Activated T-cell treated with anti-CD3 and anti-CD28 coated beads for 24 hours (primary cell): ENCODE measurements around the gene TTLL12.

Source experiments
- DNase-seq: peaks from one replicate; pipeline ENCODE4 v3.0.0-alpha.2; 2020; ENCODE audit warnings: low read depth

The TTLL12 gene

GRCh38 chr22:43172191-43172590 is 14.7 kb downstream of the TTLL12 start:
- DNase-seq: no peak

- no peak for DNase-seq
Observed at GRCh38 chr22:43171607-43172006, 15.3 kb downstream of the TTLL12 start.

GRCh38 chr22:43171019-43171491 is 15.9 kb downstream of the TTLL12 start:
- no peak for DNase-seq

- no peak for DNase-seq
Observed at GRCh38 chr22:43170131-43170480, 16.8 kb downstream of the TTLL12 start.

GRCh38 chr22:43169310-43170130 is 17.4 kb downstream of the TTLL12 start:
- no peak for DNase-seq

- DNase-seq: no peak
Observed at GRCh38 chr22:43168471-43169309, 18.2 kb downstream of the TTLL12 start.

GRCh38 chr22:43167001-43167589 is 19.8 kb downstream of the TTLL12 start:
- DNase-seq: no peak

GRCh38 chr22:43166132-43166930 is 20.6 kb downstream of the TTLL12 start:
- DNase-seq: no peak

GRCh38 chr22:43164636-43165035 is 22.3 kb downstream of the TTLL12 start:
- no peak for DNase-seq

- no peak for DNase-seq
Observed at GRCh38 chr22:43163241-43163795, 23.6 kb downstream of the TTLL12 start.

GRCh38 chr22:43162412-43163150 is 24.4 kb downstream of the TTLL12 start:
- DNase-seq: no peak

- DNase-seq: no peak
Observed at GRCh38 chr22:43160497-43161126, 26.3 kb downstream of the TTLL12 start.

- DNase-seq: no peak
Observed at GRCh38 chr22:43159484-43160178, 27.3 kb downstream of the TTLL12 start.

GRCh38 chr22:43158778-43159483 is 28.0 kb downstream of the TTLL12 start:
- no peak for DNase-seq

- no peak for DNase-seq
Observed at GRCh38 chr22:43157874-43158546, 28.9 kb downstream of the TTLL12 start.

- no peak for DNase-seq
Observed at GRCh38 chr22:43156413-43156812, 30.5 kb downstream of the TTLL12 start.

GRCh38 chr22:43155789-43156188 is 31.1 kb downstream of the TTLL12 start:
- DNase-seq: no peak

GRCh38 chr22:43154887-43155536 is 31.9 kb downstream of the TTLL12 start:
- DNase-seq: no peak
